Heart left ventricle (tissue), 13 donors: ENCODE data around the gene SLC44A5.

Experiments
- POLR2A ChIP-seq, 2 donors: fragments of 450-650 bp; IDR thresholded peaks; one replicate each; pipeline ENCODE4 v1.6.1; 2017; ENCODE audit warnings: antibody characterized with exemption in 2 of 2, mild to moderate bottlenecking in 2 of 2, moderate library complexity in 2 of 2
- TF ChIP-seq, protein P1 (sequence below), 12 donors: fragments of 200-600 bp; sonication (generic) in 4 of 12; IDR thresholded peaks; one replicate each; pipeline versions ENCODE4 v1.5.0 to v1.8.0; 2018 to 2022; ENCODE audit warnings: antibody characterized with exemption in 12 of 12, mild to moderate bottlenecking in 5 of 12
- donor health status: ischemic (EF 13 %, LVEDD 7.1; RV severe dilation, severe dysfunction).
- donor health status: DM: no; HTN: yes; CAD: no.
- donor health status: DM: no; HTN: no; CAD: no.
- donor health status: ischemic (EF 25% LVEDD 6.9; RV normal size, moderate dysfunction).
- donor health status: ischemic (EF 25% LVEDD 5.7; RV mildly dilated, moderate dysfunction).
- donor health status: ischemic (EF 35%, LVEDD 5.7; RV mildly dilated, moderate dysfunction).
- donor health status: nonischemic (EF 11% LVEDD 7.7; RV severe dilation, severe dysfunction).
- donor health status: DM: yes; HTN: yes; CAD: no.
- donor health status: PGD.
- donor health status: ischemic (EF 29% LVEDD 5.4; RV normal size, mild dysfunction).
- donor health status: nonischemic (EF 23%, LVEDD 6.1; RV moderate dilation, normal function).

GRCh38 chr1:75264112-75264511, 346.8 kb downstream of the SLC44A5 start:
- TF ChIP-seq, protein P1, sequence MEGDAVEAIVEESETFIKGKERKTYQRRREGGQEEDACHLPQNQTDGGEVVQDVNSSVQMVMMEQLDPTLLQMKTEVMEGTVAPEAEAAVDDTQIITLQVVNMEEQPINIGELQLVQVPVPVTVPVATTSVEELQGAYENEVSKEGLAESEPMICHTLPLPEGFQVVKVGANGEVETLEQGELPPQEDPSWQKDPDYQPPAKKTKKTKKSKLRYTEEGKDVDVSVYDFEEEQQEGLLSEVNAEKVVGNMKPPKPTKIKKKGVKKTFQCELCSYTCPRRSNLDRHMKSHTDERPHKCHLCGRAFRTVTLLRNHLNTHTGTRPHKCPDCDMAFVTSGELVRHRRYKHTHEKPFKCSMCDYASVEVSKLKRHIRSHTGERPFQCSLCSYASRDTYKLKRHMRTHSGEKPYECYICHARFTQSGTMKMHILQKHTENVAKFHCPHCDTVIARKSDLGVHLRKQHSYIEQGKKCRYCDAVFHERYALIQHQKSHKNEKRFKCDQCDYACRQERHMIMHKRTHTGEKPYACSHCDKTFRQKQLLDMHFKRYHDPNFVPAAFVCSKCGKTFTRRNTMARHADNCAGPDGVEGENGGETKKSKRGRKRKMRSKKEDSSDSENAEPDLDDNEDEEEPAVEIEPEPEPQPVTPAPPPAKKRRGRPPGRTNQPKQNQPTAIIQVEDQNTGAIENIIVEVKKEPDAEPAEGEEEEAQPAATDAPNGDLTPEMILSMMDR (IDR thresholded peaks at IDR 0.05) = no peak
- TF ChIP-seq POLR2A (IDR thresholded peaks at IDR 0.05) = no peak
